GM12892 (cell line): ENCODE results near the gene RIC8B.
A peak's percentile ranks its signal among the peaks of the same experiment; 100 is the strongest.

Source experiments
- DNase-seq: peaks from one replicate; pipeline ENCODE4 v3.0.0; 2011; ENCODE audit not compliant: insufficient read length
- FAIRE-seq: peaks from 2 replicates; lab custom pipeline; 2011; peaks lifted over from hg19 to GRCh38; lab: Jason Lieb, UNC
- POLR2A ChIP-seq: IDR thresholded peaks from 2 replicates; pipeline ENCODE4 v1.6.1; 2011; ENCODE audit warnings: low read depth, low read length, control low read depth
- POLR2AphosphoS5 ChIP-seq: IDR thresholded peaks from 2 replicates; pipeline ENCODE4 v1.6.1; 2011; ENCODE audit warnings: low read depth, low read length, control low read depth
- TAF1 ChIP-seq: IDR thresholded peaks from 2 replicates; pipeline ENCODE4 v1.6.1; 2011; ENCODE audit warnings: low read depth, mild to moderate bottlenecking, control low read depth, low read length, borderline replicate concordance

Gene RIC8B

DNA sequence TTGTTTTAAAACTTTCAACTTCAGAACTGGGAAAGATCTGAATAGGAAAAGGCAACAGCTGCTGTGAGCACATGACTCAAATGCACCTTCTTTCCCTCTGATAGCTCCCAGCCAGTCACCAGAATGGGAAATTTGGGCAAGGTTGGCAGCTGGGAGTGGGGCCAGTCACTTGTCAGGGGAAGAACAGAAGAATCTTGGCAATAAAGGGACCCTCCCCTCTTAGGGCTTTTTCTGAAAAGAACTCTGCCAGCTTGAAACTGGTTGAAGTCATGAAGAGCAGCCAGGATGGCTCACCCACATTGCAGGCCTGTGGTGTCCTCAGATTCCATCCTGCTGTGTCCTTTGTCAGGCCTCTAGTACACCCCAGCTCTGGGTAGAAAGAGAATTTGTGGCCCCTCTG, 10.3 kb upstream of the RIC8B start:
- FAIRE-seq (no peak), DNase-seq (no peak)
- TF ChIP-seq TAF1 = no peak
- TF ChIP-seq POLR2A = no peak
- no peak for TF ChIP-seq POLR2AphosphoS5

DNA sequence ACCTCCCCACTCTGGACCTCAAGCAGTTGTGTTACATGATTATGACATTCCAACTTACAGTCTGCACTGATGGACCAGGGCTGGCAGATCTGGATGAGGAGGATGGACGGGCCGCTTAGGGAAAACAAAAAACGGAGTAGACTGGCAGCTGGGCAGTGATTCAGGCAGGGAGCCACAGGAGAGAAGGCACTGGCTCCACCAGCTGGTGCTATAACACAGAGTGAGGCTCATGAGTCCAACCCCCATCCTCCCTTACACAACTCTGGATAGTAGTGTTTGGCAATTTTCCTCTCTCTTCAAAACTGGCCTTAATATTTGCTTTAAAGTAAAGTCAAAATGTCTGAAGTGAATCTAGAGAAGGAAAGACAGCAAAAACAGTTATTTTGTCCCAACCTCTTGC, 9.7 kb upstream of the RIC8B start:
- no peak for DNase-seq
- FAIRE-seq = no peak
- no peak for TF ChIP-seq TAF1

DNA sequence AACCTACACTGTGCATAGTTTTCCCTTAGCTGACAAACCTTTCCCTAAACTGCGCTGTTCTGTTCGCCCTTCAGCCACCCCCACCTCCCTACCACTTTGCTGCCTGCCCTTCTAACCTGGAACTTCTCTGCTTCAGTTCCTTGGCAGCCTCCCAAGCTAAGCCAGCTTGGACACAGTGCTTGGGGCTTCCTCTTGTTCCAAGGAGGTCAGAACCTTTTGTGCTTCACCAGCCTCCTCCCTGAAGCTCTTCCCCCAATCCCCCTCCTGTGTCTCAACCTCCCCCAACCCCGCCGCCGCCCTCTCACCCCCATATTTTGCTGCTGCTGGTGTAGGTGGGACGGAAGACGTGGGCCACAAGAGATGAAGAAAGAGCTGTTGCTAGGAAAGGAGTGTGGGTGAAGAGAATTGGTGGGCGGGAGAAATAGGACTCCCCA, 8.1 kb upstream of the RIC8B start:
- FAIRE-seq = no peak

DNA sequence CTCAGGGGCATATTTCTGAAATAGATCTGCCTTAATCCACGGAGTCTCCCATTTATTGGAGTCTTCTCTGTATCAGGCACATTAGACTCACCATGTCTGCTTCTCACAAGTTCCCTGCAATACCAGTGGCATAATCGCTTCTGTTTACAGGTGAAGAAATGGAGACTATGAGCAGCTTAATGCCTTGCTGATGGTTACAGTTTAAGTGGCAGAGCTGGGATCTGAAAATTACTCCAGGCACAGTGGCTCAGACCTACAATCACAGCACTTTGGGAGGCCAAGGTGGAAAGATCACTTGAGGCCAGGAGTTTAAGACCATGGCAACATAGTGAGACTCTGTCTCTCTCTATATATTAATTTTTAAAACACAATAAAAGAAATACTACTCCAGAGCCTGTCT, 7.3 kb upstream of the RIC8B start:
- FAIRE-seq = no peak
- TF ChIP-seq POLR2A (no peak), POLR2AphosphoS5 (no peak), TAF1 (no peak)
- no peak for DNase-seq

More for the DNA sequence above, 8.1 kb upstream of the RIC8B start:
- no peak for TF ChIP-seq POLR2AphosphoS5
- TF ChIP-seq POLR2A = no peak
- TF ChIP-seq TAF1 = no peak
- no peak for DNase-seq

DNA sequence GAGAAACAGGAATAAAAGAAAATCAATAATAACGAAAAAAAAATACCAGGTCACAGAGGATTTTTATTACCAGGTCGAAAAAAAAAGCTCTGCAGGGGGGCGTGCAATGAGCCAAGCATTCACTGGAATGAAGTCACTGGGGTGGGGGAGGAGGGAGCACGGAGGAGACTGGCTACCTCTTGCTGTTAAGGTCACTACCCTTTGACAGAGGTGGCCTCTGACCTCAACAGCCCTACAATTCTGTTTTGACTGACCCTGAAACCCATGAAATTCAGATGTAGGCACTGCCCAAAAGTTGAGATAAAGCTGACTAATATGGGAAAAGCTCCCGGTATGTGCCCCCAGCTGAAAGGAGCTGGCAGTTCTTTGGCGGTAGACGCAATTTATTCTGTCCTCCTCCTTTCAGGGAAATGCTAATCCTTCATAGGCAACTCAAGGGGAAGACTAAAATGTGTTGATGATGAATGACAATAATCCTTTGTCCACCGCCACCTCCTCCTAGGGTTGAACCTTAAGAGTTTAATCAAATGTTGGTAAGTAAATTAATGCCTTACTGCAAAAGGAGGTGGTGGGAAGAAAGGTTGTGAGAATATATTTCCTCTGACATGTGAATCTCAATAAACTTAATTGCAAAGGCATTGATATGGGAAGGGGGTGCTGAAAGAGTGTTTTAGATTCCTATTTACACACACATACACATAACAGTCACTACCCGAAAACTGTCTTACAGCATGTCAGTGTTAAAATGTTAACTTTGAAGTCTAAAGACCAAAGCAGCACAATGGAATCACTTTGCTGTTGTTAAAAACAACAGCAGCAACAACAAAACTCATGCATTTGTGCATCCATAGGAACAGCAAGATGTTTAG, 6.3 kb upstream of the RIC8B start:
- TF ChIP-seq POLR2A = no peak
- TF ChIP-seq POLR2AphosphoS5 = no peak
- TF ChIP-seq TAF1 = no peak
- no peak for DNase-seq
- no peak for FAIRE-seq

DNA sequence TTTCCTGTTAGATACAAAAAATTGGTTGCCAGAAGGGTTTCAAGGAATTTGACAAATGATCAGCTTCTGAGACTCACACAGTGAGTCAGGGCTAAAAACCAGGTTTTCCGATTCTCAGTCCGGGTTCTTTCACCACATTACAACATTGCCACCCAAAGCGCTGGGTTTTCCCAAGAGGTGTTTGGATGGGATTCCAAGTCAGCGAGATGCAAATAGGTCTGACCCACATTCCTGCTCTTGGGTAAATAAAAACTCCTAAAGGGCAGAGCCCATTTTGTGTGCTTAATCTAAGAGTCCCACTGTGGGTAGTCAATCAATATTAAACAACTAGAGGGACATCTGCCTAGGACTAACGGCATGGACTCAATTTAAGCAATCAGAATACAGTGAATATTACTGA, 5.4 kb upstream of the RIC8B start:
- DNase-seq = no peak
- no peak for TF ChIP-seq TAF1
- no peak for TF ChIP-seq POLR2AphosphoS5
- no peak for TF ChIP-seq POLR2A
- no peak for FAIRE-seq

DNA sequence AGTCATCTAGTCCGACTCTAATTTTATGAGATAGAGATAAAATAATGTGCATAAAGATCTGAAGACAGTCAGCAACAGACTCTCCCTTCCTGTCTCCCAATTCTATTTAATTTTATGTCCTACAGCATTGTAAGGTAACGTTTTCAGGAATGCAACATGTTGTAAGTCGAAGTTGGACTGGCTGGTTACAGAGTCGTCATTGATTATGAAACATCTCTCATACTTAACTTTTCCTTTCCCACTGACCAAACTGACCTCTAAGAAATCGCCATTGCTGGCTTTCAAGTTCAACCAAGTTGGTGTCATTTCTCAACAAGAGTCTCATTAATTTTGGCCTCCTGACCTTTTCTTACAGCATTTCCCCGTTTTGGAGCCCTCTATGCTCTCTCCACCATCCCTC, 4.9 kb upstream of the RIC8B start:
- FAIRE-seq (no peak), DNase-seq (no peak)
- TF ChIP-seq POLR2A (no peak), POLR2AphosphoS5 (no peak), TAF1 (no peak)

DNA sequence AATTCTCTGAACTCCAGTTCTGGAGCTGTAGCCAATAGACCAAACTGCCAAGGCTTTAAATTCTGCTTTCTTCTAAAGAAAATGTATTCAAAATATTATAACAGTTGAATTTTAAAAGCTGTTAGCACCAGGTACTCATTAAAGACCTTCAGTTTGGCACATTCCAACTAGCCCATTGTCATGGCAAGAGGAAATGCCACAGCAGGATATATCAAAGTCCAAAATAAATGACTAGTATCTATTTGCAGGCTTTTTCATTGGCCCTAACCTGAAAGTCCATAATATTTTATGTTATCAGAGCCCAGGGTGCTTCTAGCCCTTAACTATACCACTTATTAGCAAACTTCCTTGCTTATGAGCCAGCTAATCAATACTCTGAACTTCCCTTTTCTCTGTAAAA, 3.1 kb upstream of the RIC8B start:
- no peak for FAIRE-seq
- TF ChIP-seq POLR2AphosphoS5 = no peak
- no peak for TF ChIP-seq TAF1

DNA sequence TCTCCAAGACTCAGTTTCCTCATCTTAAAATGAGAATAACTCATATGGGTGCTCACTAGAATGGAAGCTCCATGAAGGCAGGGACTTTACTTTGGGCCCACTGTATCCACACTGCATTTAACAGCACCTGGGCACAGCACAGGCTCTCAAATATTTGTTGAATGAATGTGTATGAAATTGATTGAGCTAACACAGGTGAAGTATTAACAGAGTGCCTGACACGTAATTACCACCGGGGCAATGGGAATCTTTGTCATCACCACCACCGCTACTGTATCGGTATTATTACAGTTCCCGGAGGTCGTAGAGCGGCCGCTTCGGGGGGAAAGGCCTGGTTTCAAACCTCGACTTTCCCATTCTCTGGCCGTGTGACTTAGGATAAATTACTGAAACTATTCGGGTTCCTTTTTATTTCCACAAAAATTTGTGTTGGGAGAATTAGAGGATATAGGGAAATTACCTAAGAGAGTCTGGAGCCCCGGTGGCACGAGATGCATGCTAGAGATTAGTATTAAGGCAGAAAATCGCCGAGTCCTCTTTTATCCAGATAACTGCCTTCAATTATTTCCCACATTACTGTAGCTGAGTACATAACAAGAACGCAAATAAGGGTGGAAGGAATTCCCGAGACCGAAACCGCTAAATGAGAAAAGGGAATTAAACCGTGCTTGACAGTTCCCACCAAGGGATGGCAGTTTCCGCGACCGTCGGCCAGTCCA, 1.0 kb upstream of the RIC8B start:
- DNase-seq (no peak), FAIRE-seq (no peak)
- TF ChIP-seq POLR2AphosphoS5 (no peak), POLR2A (no peak), TAF1 (no peak)

More for the DNA sequence above, 3.1 kb upstream of the RIC8B start:
- DNase-seq = no peak

DNA sequence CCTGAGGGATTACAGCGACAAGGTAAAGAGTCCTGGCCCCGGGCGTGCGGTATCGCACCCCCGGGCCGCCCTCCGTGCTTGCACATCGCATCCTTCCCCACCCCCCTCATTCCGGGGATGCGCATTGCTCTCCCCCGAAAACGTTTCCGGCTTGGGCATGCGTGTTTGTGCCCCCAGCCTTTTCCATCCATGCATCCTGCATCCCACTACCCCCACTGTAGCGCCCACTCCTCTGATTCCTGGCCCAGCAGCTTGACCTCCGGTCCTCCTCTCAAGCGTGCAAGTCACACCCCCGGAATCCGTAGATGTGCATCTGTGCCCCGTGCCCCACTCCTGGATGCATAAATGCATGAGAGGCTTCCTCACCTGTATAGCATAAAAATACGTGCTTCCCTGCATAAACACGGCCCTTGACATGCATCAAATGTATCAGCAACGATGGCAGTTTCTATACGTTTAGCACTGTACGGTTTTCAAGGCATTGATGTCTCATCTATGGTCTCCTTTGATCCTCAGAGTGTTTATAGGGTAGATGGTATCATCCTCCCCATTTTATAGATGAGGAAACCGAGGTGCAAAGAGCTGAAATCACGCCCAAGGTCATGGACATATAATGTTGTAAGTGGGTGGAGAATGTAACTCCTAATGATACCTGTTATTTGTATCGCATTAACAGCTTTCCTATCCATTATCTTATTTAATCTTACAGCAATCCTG, 484 bp downstream of the RIC8B start:
- DNase-seq (peak; percentile 23), FAIRE-seq (peak; percentile 74)
- no peak for TF ChIP-seq POLR2A
- no peak for TF ChIP-seq POLR2AphosphoS5
- no peak for TF ChIP-seq TAF1

DNA sequence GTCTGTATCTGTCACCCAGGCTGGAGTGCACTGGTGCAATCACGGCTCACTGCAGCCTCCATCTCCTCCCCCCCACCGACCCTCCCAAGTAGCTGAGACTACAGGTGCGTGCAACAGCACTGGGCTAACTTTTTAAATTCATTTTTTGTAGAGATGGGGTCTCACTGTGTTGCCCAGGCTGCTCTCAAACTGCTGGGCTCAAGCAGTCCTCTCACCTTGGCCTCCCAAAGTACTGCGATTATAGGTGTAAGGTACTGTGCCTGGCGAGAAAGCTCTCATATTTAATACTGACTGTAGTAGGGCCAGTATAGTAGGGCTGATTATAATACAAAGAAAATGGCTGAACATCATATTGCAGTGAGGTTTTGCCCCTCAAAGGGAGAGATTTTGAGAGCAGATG, 2.4 kb downstream of the RIC8B start:
- DNase-seq (no peak), FAIRE-seq (no peak)
- TF ChIP-seq POLR2AphosphoS5 (no peak), POLR2A (no peak), TAF1 (no peak)
